Central memory CD8-positive, alpha-beta T cell (primary cell): ENCODE data around the gene FGR.
"Not testable (repeated sequence)": the region's sequence is repeated elsewhere in the genome, so short reads cannot be mapped to it uniquely, and the experiment has no call there.

Experiments
- ATAC-seq: fragments of 150-1000 bp; cut with Tn5 transposase; replicated peaks from 2 replicates; pipeline ENCODE4 v1.10.0; 2022; ENCODE audit warnings: mild to moderate bottlenecking, moderate FRiP score, moderate number of reproducible peaks; ENCODE audit not compliant: poor library complexity, severe bottlenecking; ENCODE audit errors: extremely low read depth
- DNase-seq, 2 donors: peaks; one replicate each; pipeline ENCODE4 v3.0.0; 2021; ENCODE audit warnings: low spot score in 2 of 2
- H3K27ac Mint-ChIP-seq: one replicate; pipeline ENCODE4 v1.8.0; 2022; ENCODE audit warnings: low read depth, mild to moderate bottlenecking, moderate library complexity, mixed read lengths
- H3K27me3 Mint-ChIP-seq: one replicate; pipeline ENCODE4 v1.8.0; 2022; ENCODE audit warnings: mixed read lengths
- H3K36me3 Mint-ChIP-seq: one replicate; pipeline ENCODE4 v1.8.0; 2022; ENCODE audit warnings: mild to moderate bottlenecking, moderate library complexity, mixed read lengths; ENCODE audit not compliant: insufficient read depth
- H3K4me1 Mint-ChIP-seq: one replicate; pipeline ENCODE4 v1.8.0; 2022; ENCODE audit warnings: mixed read lengths
- H3K4me3 Mint-ChIP-seq: one replicate; pipeline ENCODE4 v1.8.0; 2022; ENCODE audit warnings: mild to moderate bottlenecking, moderate library complexity, mixed read lengths
- H3K9me3 Mint-ChIP-seq: one replicate; pipeline ENCODE4 v1.8.0; 2022; ENCODE audit warnings: mixed read lengths

FGR gene

GRCh38 chr1:27626031-27626935 lies 8.7 kb downstream of the FGR start:
- Mint-ChIP-seq H3K36me3 (peaks cover 7% of the 10 kb centered on the region), H3K9me3 (no peaks in the 10 kb centered on the region), H3K27me3 (no peaks in the 10 kb centered on the region), H3K4me1 (peaks cover 46% of the 10 kb centered on the region), H3K4me3 (no peak overlapping the region), H3K27ac (no peak overlapping the region)
- ATAC-seq (peak; percentile 34), DNase-seq (no peak)

DNA sequence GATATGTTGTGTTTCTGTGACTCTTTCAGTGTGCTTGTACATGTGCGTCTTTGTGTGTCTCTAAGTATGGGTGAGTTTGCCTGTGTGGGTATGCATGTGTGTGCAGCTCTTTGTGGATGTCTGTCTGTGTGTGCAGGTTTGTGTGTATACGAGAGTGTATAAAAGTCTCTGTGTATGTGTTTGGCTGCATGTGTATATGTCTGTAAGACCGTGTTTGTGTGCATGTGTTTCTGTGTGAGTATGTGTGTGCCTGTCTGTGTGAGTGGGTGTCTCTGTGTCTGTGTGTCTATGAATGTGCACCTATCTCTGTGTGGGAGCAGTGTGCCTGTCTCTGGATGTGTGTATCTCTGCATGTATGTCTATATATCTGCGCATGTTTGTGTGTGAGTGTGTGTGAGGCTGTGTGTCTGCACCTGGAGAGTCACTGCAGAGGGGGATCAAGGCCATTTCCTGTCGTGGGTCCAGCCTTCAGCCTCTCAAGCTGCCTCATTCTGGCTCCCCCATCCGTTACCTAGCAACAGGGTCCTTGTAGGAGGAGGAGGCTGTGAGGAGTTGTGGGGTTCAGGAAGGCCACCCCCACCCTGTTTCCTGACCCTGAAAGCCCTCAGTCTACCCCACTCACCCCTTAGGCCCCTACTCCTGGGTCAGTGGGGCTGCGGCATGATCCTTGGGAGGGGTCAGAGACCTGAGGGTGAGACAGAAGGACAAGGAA lies 10.4 kb downstream of the FGR start:
- ATAC-seq (no peak), DNase-seq (no peak)
- peaks cover 41% of the 10 kb centered on the region for H3K4me1 Mint-ChIP-seq
- H3K36me3 Mint-ChIP-seq, result peaks cover 8% of the 10 kb centered on the region
- no peaks in the 10 kb centered on the region for H3K9me3 Mint-ChIP-seq
- no peak overlapping the region for H3K4me3 Mint-ChIP-seq
- no peak overlapping the region for H3K27ac Mint-ChIP-seq
- H3K27me3 Mint-ChIP-seq, result no peaks in the 10 kb centered on the region

GRCh38 chr1:27623327-27624212 lies 11.4 kb downstream of the FGR start:
- Mint-ChIP-seq H3K36me3 (peaks cover 12% of the 10 kb centered on the region), H3K4me1 (peaks cover 42% of the 10 kb centered on the region), H3K27ac (no peak overlapping the region), H3K4me3 (no peak overlapping the region), H3K9me3 (no peaks in the 10 kb centered on the region), H3K27me3 (no peaks in the 10 kb centered on the region)
- no peak for DNase-seq
- no peak for ATAC-seq

- Mint-ChIP-seq H3K4me1 (peaks cover 45% of the 10 kb centered on the region), H3K9me3 (no peaks in the 10 kb centered on the region), H3K4me3 (no peak overlapping the region), H3K27me3 (no peaks in the 10 kb centered on the region), H3K27ac (no peak overlapping the region), H3K36me3 (peaks cover 19% of the 10 kb centered on the region)
- ATAC-seq, result no peak
- no peak for DNase-seq
Observed at GRCh38 chr1:27622828-27623227, 12.2 kb downstream of the FGR start.

GRCh38 chr1:27621051-27621920 lies 13.7 kb downstream of the FGR start:
- H3K9me3 Mint-ChIP-seq, result no peaks in the 10 kb centered on the region
- ATAC-seq, result no peak
- no peaks in the 10 kb centered on the region for H3K27me3 Mint-ChIP-seq
- peaks cover 30% of the 10 kb centered on the region for H3K36me3 Mint-ChIP-seq
- peak overlapping the region; percentile 4 for H3K4me3 Mint-ChIP-seq
- DNase-seq, result no peak
- H3K27ac Mint-ChIP-seq, result no peak overlapping the region
- peaks cover 48% of the 10 kb centered on the region for H3K4me1 Mint-ChIP-seq

DNA sequence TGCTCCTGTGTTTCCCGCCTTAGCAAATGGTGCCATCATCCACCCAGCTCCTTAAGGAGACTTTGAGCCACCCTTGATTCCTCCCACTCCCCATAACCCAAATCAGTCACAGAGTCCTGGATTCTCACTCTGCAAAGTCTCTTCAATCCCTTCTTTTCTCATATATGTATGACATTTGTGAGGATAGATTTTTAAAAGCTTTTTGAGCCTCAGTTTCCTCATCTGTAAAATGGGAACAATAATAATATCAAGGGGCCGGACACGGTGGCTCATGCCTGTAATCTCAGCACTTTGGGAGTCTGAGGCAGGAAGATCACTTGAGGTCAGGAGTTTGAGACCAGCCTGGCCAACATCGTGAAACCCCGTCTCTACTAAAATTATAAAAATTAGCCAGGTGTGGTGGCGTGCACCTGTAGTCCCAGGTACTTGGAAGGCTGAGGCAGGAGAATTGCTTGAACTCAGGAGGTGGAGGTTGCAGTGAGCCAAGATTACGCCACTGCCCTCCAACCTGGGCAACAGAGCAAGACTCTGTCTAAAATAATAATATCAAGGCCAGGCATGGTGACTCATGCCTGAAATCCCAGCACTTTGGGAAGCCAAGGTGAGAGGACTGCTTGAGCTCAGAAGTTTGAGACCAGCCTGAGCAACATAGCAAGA lies 15.1 kb downstream of the FGR start:
- Mint-ChIP-seq H3K4me3 (peak overlapping the region; percentile 61), H3K4me1 (peaks cover 49% of the 10 kb centered on the region), H3K36me3 (peaks cover 43% of the 10 kb centered on the region), H3K27ac (peak overlapping the region; percentile 82)
- DNase-seq, H3K27me3 Mint-ChIP-seq, ATAC-seq, H3K9me3 Mint-ChIP-seq: not testable (repeated sequence)

GRCh38 chr1:27618341-27619082 lies 16.5 kb downstream of the FGR start:
- H3K4me1 Mint-ChIP-seq, result peaks cover 57% of the 10 kb centered on the region
- H3K36me3 Mint-ChIP-seq, result peaks cover 53% of the 10 kb centered on the region
- ATAC-seq, result peak; percentile 99
- peak overlapping the region; percentile 61 for H3K4me3 Mint-ChIP-seq
- H3K27ac Mint-ChIP-seq, result peak overlapping the region; percentile 82
- no peaks in the 10 kb centered on the region for H3K9me3 Mint-ChIP-seq
- no peaks in the 10 kb centered on the region for H3K27me3 Mint-ChIP-seq
- DNase-seq, result peak in 1 of 2 donors; percentile 55

- Mint-ChIP-seq H3K27ac (peak overlapping the region; percentile 82), H3K27me3 (no peaks in the 10 kb centered on the region), H3K4me3 (peak overlapping the region; percentile 61), H3K4me1 (peaks cover 57% of the 10 kb centered on the region), H3K9me3 (no peaks in the 10 kb centered on the region), H3K36me3 (peaks cover 54% of the 10 kb centered on the region)
- ATAC-seq (no peak), DNase-seq (no peak)
Observed at GRCh38 chr1:27617420-27617819, 17.6 kb downstream of the FGR start.

GRCh38 chr1:27616441-27616840 lies 18.5 kb downstream of the FGR start:
- Mint-ChIP-seq H3K27ac (peak overlapping the region; percentile 82), H3K4me3 (peak overlapping the region; percentile 39), H3K36me3 (peaks cover 58% of the 10 kb centered on the region), H3K9me3 (no peaks in the 10 kb centered on the region), H3K4me1 (peaks cover 52% of the 10 kb centered on the region), H3K27me3 (no peaks in the 10 kb centered on the region)
- no peak for DNase-seq
- no peak for ATAC-seq

DNA sequence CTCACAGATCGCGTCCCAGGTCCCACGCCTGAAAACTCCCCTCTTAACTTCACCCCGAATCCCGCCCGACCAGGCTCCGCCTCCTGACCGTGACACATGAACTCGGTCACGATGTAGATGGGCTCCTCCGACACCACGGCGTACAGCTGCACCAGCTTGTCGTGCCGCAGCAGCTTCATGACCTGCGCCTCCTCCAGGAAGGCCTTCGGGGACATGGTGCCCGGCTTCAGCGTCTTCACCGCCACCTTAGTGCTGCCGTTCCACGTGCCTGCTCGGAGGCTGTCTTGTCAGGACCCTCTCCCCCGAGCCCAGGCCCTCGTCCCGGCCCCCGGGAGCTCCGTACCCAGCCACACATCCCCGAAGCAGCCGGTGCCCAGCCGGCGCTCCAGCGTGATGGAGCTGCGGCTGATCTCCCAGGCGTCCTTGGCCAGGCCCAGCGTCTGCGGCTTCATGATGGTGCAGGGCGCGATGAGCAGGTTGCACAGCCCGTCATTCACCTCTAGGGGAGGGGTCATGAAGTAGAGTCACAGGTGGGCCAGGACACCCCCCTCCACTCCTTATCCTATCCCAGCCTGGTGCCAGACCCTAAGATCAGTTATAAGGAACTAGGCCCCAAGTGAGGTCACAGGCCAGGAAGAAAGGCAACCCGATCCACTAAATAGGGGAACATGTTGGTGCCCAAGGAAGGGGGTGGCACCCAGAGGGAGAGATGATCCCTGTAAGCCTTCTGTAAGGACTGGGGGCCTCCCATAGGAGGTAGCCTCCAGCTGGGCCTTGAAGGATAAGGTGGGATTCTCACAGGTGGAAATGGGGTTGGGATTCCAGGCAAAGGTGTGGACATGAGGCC lies 19.4 kb downstream of the FGR start:
- H3K27me3 Mint-ChIP-seq, result no peaks in the 10 kb centered on the region

More for the DNA sequence above, 19.4 kb downstream of the FGR start:
- Mint-ChIP-seq H3K4me3 (no peak overlapping the region), H3K4me1 (peaks cover 52% of the 10 kb centered on the region), H3K9me3 (no peaks in the 10 kb centered on the region), H3K27ac (peak overlapping the region; percentile 82), H3K36me3 (peaks cover 57% of the 10 kb centered on the region)
- DNase-seq (no peak), ATAC-seq (no peak)
